Stomach (tissue), 4 donors: ENCODE measurements around the gene TRABD2B.

Experiments used
- POLR2A ChIP-seq, 4 donors: fragments of 450-650 bp; IDR thresholded peaks; one replicate each; pipeline ENCODE4 v1.6.1; 2016; ENCODE audit warnings: antibody characterized with exemption in 4 of 4, control low read depth in 2 of 4, mild to moderate bottlenecking in 1 of 4, moderate library complexity in 1 of 4
- POLR2AphosphoS5 ChIP-seq, 3 donors: sonication (generic); formaldehyde crosslinking; IDR thresholded peaks; one replicate each; pipeline ENCODE4 v1.6.1; 2016; ENCODE audit warnings: antibody characterized with exemption in 3 of 3
- TF ChIP-seq, protein P1 (sequence below), 7 experiments: fragments of 450-650 bp in 4 of 7; fragments of 200-600 bp in 3 of 7; sonication (generic) in 3 of 7; IDR thresholded peaks; one replicate each; pipeline ENCODE4 v1.5.1; 2016 to 2019; ENCODE audit warnings: antibody characterized with exemption in 7 of 7, control low read depth in 2 of 7, mild to moderate bottlenecking in 1 of 7

DNA sequence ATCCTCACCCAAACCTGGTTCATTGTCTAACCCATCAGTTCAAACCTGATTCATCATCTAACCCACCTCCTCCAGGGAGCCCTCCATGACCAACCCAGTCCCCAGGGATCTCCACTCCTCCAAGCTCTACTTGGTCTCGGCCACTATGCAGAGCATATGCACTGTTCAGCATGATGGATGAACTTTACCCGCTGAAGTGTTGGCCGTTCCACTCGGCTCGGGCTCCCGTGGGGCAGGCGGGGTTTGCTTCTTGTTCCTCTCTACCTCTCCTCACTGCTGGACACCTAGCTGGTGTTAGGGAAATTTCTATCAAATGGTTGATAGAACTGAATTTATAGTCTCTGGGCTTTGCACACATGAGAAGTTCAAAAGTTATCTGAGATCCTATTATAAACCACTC, 111.0 kb downstream of the TRABD2B start:
- TF ChIP-seq POLR2A (IDR thresholded peaks at IDR 0.05) (no peak), POLR2AphosphoS5 (IDR thresholded peaks at IDR 0.05) (no peak)
- TF ChIP-seq, protein P1, sequence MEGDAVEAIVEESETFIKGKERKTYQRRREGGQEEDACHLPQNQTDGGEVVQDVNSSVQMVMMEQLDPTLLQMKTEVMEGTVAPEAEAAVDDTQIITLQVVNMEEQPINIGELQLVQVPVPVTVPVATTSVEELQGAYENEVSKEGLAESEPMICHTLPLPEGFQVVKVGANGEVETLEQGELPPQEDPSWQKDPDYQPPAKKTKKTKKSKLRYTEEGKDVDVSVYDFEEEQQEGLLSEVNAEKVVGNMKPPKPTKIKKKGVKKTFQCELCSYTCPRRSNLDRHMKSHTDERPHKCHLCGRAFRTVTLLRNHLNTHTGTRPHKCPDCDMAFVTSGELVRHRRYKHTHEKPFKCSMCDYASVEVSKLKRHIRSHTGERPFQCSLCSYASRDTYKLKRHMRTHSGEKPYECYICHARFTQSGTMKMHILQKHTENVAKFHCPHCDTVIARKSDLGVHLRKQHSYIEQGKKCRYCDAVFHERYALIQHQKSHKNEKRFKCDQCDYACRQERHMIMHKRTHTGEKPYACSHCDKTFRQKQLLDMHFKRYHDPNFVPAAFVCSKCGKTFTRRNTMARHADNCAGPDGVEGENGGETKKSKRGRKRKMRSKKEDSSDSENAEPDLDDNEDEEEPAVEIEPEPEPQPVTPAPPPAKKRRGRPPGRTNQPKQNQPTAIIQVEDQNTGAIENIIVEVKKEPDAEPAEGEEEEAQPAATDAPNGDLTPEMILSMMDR (IDR thresholded peaks at IDR 0.05): no peak
